CD14-positive monocyte (primary cell): ENCODE data around the gene HOXC11. TPM values are rescaled to one million over a fixed set of nuclear protein-coding genes. Genes with fewer than 3 reads are reported as not detected.

Experiments
- DNase-seq, 3 donors: peaks; one replicate each; pipeline ENCODE4 v3.0.0-alpha.2; 2011 to 2022
- H2AFZ ChIP-seq: 2 replicates; pipeline ENCODE4 v1.6.0; 2012; ENCODE audit warnings: mild to moderate bottlenecking, low read depth, low read length, inconsistent platforms; ENCODE audit not compliant: insufficient read depth, poor library complexity, severe bottlenecking
- H3K27ac ChIP-seq, 2 donors: 1 replicate in 1 of 2; 2 replicates in 1 of 2; pipeline ENCODE4 v1.5.1; 2012 to 2013; ENCODE audit warnings: low read length in 2 of 2, control low read depth in 1 of 2, inconsistent platforms in 1 of 2, low read depth in 1 of 2, mild to moderate bottlenecking in 1 of 2
- H3K27me3 ChIP-seq, 2 donors: one replicate each; pipeline versions ENCODE4 v1.6.0 to v1.6.1; 2011 to 2013; ENCODE audit warnings: low read length in 2 of 2; ENCODE audit not compliant: control insufficient read depth in 2 of 2, insufficient read depth in 2 of 2
- H3K36me3 ChIP-seq, 2 donors: replicated peaks in 1 of 2; 1 replicate in 1 of 2; 2 replicates in 1 of 2; pipeline versions ENCODE4 v1.5.1 to v1.6.1; 2012 to 2013; ENCODE audit warnings: low read length in 2 of 2, control low read depth in 1 of 2, inconsistent platforms in 1 of 2, mild to moderate bottlenecking in 1 of 2; ENCODE audit not compliant: insufficient read depth in 2 of 2, control insufficient read depth in 1 of 2
- H3K4me1 ChIP-seq, 2 donors: 1 replicate in 1 of 2; 2 replicates in 1 of 2; pipeline versions ENCODE4 v1.5.1 to v1.6.1; 2012 to 2013; ENCODE audit warnings: low read length in 2 of 2, control low read depth in 1 of 2, inconsistent platforms in 1 of 2, mild to moderate bottlenecking in 1 of 2, moderate library complexity in 1 of 2; ENCODE audit not compliant: insufficient read depth in 2 of 2, control insufficient read depth in 1 of 2
- H3K4me2 ChIP-seq: replicated peaks from 2 replicates; pipeline ENCODE3; 2012; ENCODE audit warnings: low read length, moderate library complexity, mild to moderate bottlenecking; ENCODE audit not compliant: poor library complexity, severe bottlenecking; ENCODE audit errors: extremely low read depth
- H3K4me3 ChIP-seq, 3 experiments: fragments of 200-600 bp in 1 of 3; sonication (generic) in 1 of 3; replicated peaks in 1 of 3; 1 replicate in 2 of 3; 2 replicates in 1 of 3; pipeline ENCODE4 v1.5.1; 2011 to 2013; ENCODE audit warnings: low read length in 3 of 3, mild to moderate bottlenecking in 3 of 3, control low read depth in 2 of 3, low read depth in 2 of 3, inconsistent platforms in 1 of 3, moderate library complexity in 1 of 3
- H3K79me2 ChIP-seq: 2 replicates; pipeline ENCODE4 v1.6.0; 2012; ENCODE audit warnings: mild to moderate bottlenecking, control low read depth, inconsistent platforms, low read length, moderate library complexity; ENCODE audit not compliant: insufficient read depth
- H3K9ac ChIP-seq: 2 replicates; pipeline ENCODE4 v1.6.0; 2017; ENCODE audit warnings: low read length, mild to moderate bottlenecking; ENCODE audit not compliant: insufficient read depth, poor library complexity, severe bottlenecking
- H3K9me3 ChIP-seq, 2 donors: replicated peaks in 1 of 2; 1 replicate in 1 of 2; 2 replicates in 1 of 2; pipeline versions ENCODE4 v1.5.1 to v1.6.1; 2012 to 2013; ENCODE audit warnings: low read length in 2 of 2, control low read depth in 1 of 2; ENCODE audit not compliant: control insufficient read depth in 1 of 2, insufficient read depth in 1 of 2
- H4K20me1 ChIP-seq: 2 replicates; pipeline ENCODE4 v1.6.0; 2012; ENCODE audit warnings: mild to moderate bottlenecking, low read length, control low read depth, moderate library complexity; ENCODE audit not compliant: insufficient read depth
- H3K27ac Mint-ChIP-seq, 7 donors: one replicate each; pipeline ENCODE4 v1.8.0; 2020; ENCODE audit warnings: mild to moderate bottlenecking in 7 of 7, mixed read lengths in 7 of 7, moderate library complexity in 6 of 7, inconsistent platforms in 2 of 7
- H3K27me3 Mint-ChIP-seq, 3 donors: one replicate each; pipeline ENCODE4 v1.8.0; 2021 to 2022; ENCODE audit warnings: low read depth in 3 of 3, mild to moderate bottlenecking in 3 of 3, mixed read lengths in 3 of 3, moderate library complexity in 3 of 3, inconsistent platforms in 1 of 3
- H3K36me3 Mint-ChIP-seq, 2 donors: one replicate each; pipeline ENCODE4 v1.8.0; 2020; ENCODE audit warnings: mixed read lengths in 2 of 2, inconsistent platforms in 1 of 2, mild to moderate bottlenecking in 1 of 2
- H3K4me1 Mint-ChIP-seq: one replicate; pipeline ENCODE4 v1.8.0; 2020; ENCODE audit warnings: mild to moderate bottlenecking, mixed read lengths
- H3K4me3 Mint-ChIP-seq, 2 donors: one replicate each; pipeline ENCODE4 v1.8.0; 2020; ENCODE audit warnings: mild to moderate bottlenecking in 2 of 2, mixed read lengths in 2 of 2, moderate library complexity in 1 of 2
- H3K9me3 Mint-ChIP-seq, 7 donors: one replicate each; pipeline ENCODE4 v1.8.0; 2020 to 2022; ENCODE audit warnings: mixed read lengths in 7 of 7, mild to moderate bottlenecking in 6 of 7, moderate library complexity in 6 of 7, inconsistent platforms in 2 of 7
- WGBS: methylation state at CpG from one replicate; pipeline ENCODE4 v1.1.5; 2013; ENCODE audit warnings: missing lambda C conversion rate; ENCODE audit not compliant: insufficient coverage; 5-methylcytosine and 5-hydroxymethylcytosine counted together
- intact Hi-C, 2 donors: fragments of 100-400 bp; cut with micrococcal nuclease; formaldehyde crosslinking; loops; one replicate each; pipeline versions ENCODE4 v1.15.0 to v1.15.1; 2023
- polyA plus RNA-seq, 3 donors: library from polyadenylated mRNA; depleted of rRNA in 1 of 3; unstranded in 2 of 3; stranded (reverse) in 1 of 3; fragments of 300-500 nt in 2 of 3; fragments of >200 nt in 1 of 3; fragmentation: Illumina TruSeq in 2 of 3; gene quantifications; 1 replicate in 2 of 3; 2 replicates in 1 of 3; pipeline ENCODE4 v1.2.3, GENCODE V29; 2012 to 2021
- TF ChIP-seq, protein P1 (sequence below): fragments of 200-600 bp; IDR thresholded peaks from one replicate; pipeline ENCODE4 v1.8.0; 2022; ENCODE audit warnings: antibody characterized with exemption, mild to moderate bottlenecking

The HOXC11 gene
- polyA plus RNA-seq, 3 donors: not detected

DNA sequence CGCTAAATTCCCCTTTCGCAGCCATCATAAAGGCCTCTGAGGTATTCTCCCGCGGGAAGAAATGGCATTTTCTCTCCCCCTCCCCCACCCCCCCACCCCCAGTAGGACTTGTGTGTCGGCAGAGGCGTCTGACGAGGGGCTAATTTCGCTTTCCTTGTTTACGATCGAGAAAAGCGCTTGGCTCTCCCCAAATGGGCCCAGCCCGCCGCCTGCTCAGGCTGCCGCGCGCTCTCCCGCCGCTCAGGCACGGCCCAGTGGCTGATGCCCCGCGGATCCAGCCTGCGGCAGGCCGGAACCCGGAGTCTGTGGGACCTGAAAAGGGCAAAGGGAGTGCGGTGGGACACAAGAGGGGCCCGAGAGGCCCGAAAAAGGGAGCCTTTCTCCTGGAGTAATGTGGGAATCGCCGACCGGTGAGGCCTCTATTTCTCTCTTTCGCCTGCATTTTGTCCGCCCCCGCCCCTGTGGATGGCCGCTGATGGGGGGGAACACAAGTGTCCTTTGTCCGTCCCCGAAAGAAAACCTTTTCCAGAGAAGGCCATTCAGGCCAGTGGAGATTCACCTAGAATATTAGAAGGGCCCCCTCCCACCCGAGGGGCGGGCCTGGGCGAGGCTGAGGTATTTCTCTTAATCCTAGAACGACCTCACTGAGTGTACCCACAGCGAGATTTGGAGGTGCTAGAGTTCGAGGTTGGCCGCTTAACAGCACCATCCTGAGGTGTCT lies 46.3 kb downstream of the HOXC11 start:
- H3K4me1 Mint-ChIP-seq: peaks cover 27% of the 10 kb centered on the region
- H4K20me1 ChIP-seq: no peaks in the 10 kb centered on the region
- H3K4me3 Mint-ChIP-seq: peak overlapping the region in 1 of 2 donors; percentile 83
- peaks cover 10 to 36% of the 10 kb centered on the region in 2 donors for H3K9me3 ChIP-seq
- H3K36me3 Mint-ChIP-seq: peaks cover 0 to 7% of the 10 kb centered on the region in 2 donors
- no peak overlapping the region for H3K4me2 ChIP-seq
- H3K79me2 ChIP-seq: no peaks in the 10 kb centered on the region
- H3K27ac ChIP-seq: no peak overlapping the region
- no peak for DNase-seq
- TF ChIP-seq, protein P1, sequence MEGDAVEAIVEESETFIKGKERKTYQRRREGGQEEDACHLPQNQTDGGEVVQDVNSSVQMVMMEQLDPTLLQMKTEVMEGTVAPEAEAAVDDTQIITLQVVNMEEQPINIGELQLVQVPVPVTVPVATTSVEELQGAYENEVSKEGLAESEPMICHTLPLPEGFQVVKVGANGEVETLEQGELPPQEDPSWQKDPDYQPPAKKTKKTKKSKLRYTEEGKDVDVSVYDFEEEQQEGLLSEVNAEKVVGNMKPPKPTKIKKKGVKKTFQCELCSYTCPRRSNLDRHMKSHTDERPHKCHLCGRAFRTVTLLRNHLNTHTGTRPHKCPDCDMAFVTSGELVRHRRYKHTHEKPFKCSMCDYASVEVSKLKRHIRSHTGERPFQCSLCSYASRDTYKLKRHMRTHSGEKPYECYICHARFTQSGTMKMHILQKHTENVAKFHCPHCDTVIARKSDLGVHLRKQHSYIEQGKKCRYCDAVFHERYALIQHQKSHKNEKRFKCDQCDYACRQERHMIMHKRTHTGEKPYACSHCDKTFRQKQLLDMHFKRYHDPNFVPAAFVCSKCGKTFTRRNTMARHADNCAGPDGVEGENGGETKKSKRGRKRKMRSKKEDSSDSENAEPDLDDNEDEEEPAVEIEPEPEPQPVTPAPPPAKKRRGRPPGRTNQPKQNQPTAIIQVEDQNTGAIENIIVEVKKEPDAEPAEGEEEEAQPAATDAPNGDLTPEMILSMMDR: no peak
- H3K36me3 ChIP-seq: no peaks in the 10 kb centered on the region
- H3K27me3 Mint-ChIP-seq: peaks cover 96 to 100% (median 99%) of the 10 kb centered on the region in 3 donors
- intact Hi-C loops: no loop called here
- H3K4me1 ChIP-seq: peaks cover 14 to 16% of the 10 kb centered on the region in 2 donors
- H3K27ac Mint-ChIP-seq: no peak overlapping the region
- H3K27me3 ChIP-seq: peaks cover 95 to 100% of the 10 kb centered on the region in 2 donors
- H3K9me3 Mint-ChIP-seq: peaks cover 0 to 36% (median 16%) of the 10 kb centered on the region in 7 donors
- no peak overlapping the region for H3K4me3 ChIP-seq
- no peak overlapping the region for H3K9ac ChIP-seq
- H2AFZ ChIP-seq: no peak overlapping the region
- 24% methylated on average over 27 of the region's 43 CpGs for WGBS

DNA sequence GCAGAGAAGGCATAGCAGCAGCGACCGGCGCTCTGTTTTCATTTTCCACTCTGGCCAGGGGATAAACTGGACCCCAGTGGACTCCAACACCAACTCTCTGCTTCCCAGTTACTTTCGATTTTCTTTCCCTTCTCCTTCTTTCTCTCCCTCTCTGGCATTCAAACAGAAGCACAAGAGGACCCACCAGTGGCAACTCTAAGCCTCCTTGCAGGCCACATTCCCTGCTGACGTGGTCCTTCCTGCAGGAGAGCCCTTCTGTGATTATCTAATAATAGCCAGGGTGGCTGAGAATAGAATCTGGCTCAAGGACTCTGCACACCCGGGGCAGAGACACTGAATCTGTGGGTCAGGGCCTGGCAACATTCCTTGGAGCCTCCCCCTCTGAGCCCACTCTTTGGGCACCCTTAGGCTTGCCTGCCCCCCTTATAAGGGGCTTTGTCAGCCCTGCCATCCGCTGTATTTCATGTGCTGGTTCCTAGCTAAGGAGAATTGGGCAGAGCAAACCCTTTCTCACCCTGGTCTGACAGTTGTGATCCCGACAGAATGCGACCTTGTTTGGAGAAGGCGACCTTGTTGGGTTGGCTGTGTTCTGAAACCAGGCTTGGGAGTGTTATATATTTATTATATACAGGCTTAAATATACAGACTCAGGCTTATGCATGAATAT lies 47.1 kb downstream of the HOXC11 start:
- intact Hi-C loops: no loop called here
- Mint-ChIP-seq H3K36me3 (peaks cover 0 to 7% of the 10 kb centered on the region in 2 donors), H3K4me3 (peak overlapping the region in 1 of 2 donors; percentile 83), H3K9me3 (peaks cover 0 to 31% (median 13%) of the 10 kb centered on the region in 7 donors), H3K27me3 (peaks cover 95 to 100% (median 99%) of the 10 kb centered on the region in 3 donors), H3K4me1 (peaks cover 20% of the 10 kb centered on the region), H3K27ac (peak overlapping the region in 1 of 7 donors; percentile 59)
- H3K9me3 ChIP-seq: peaks cover 10 to 36% of the 10 kb centered on the region in 2 donors
- H3K36me3 ChIP-seq: no peaks in the 10 kb centered on the region
- TF ChIP-seq, protein P1: no peak
- no peak overlapping the region for H2AFZ ChIP-seq
- WGBS: 38% methylated on average over 4 of the region's 10 CpGs
- H3K27me3 ChIP-seq: peaks cover 95 to 100% of the 10 kb centered on the region in 2 donors
- no peaks in the 10 kb centered on the region for H4K20me1 ChIP-seq
- no peaks in the 10 kb centered on the region for H3K79me2 ChIP-seq
- DNase-seq: no peak
- H3K4me2 ChIP-seq: no peak overlapping the region
- no peak overlapping the region for H3K9ac ChIP-seq
- H3K4me3 ChIP-seq: no peak overlapping the region
- peaks cover 14 to 16% of the 10 kb centered on the region in 2 donors for H3K4me1 ChIP-seq
- H3K27ac ChIP-seq: no peak overlapping the region
